SU-DHL-6 (cell line): ENCODE results near the gene VPS13D.
"Not testable (repeated sequence)": the region's sequence is repeated elsewhere in the genome, so short reads cannot be mapped to it uniquely, and the experiment has no call there.

Experiments used
- H2AFZ ChIP-seq: fragments of 200-600 bp; sonication (generic); 2 replicates; pipeline ENCODE4 v1.6.1; 2014; ENCODE audit warnings: low read depth, mild to moderate bottlenecking, moderate library complexity, mixed read lengths, antibody characterized with exemption, low read length; ENCODE audit not compliant: severe bottlenecking
- H3F3A ChIP-seq: fragments of 200-600 bp; shearing (Covaris generic); 2 replicates; pipeline ENCODE4 v1.6.0; 2016; ENCODE audit warnings: antibody characterized with exemption, mild to moderate bottlenecking; ENCODE audit not compliant: insufficient read depth
- H3K27ac ChIP-seq: fragments of 200-600 bp; sonication (generic); 2 replicates; pipeline ENCODE4 v1.5.1; 2016; ENCODE audit warnings: low read depth, mild to moderate bottlenecking, low read length, moderate library complexity, mixed read lengths
- H3K27me3 ChIP-seq: fragments of 200-600 bp; sonication (generic), shearing (Covaris generic); 2 replicates; pipeline ENCODE4 v1.6.0; 2014; ENCODE audit warnings: mild to moderate bottlenecking, low read length
- H3K36me3 ChIP-seq: fragments of 200-600 bp; sonication (generic); 2 replicates; pipeline ENCODE4 v1.6.1; 2014; ENCODE audit warnings: mild to moderate bottlenecking, low read length, mixed read lengths
- H3K4me2 ChIP-seq: fragments of 300-600, 200-600 bp; shearing (Covaris generic), sonication (generic); 2 replicates; pipeline ENCODE4 v1.6.0; 2014; ENCODE audit warnings: low read length, low read depth, mild to moderate bottlenecking; ENCODE audit not compliant: poor library complexity, severe bottlenecking
- H3K4me3 ChIP-seq: fragments of 200-600 bp; sonication (generic); 2 replicates; pipeline ENCODE4 v1.5.1; 2014; ENCODE audit warnings: antibody characterized with exemption, low read length, mild to moderate bottlenecking, mixed read lengths; ENCODE audit not compliant: insufficient read depth, poor library complexity, severe bottlenecking
- H3K79me2 ChIP-seq: fragments of 200-600 bp; sonication (generic); 2 replicates; pipeline ENCODE4 v1.6.1; 2014; ENCODE audit warnings: mild to moderate bottlenecking, low read length, moderate library complexity; ENCODE audit not compliant: insufficient read depth
- H3K9ac ChIP-seq: fragments of 200-600 bp; sonication (generic); 2 replicates; pipeline ENCODE4 v1.7.0; 2014; ENCODE audit warnings: mild to moderate bottlenecking, low read length
- H3K9me2 ChIP-seq: fragments of 200-600 bp; sonication (generic); replicated peaks from 2 replicates; pipeline ENCODE4 v1.6.1; 2014; ENCODE audit warnings: low read length; ENCODE audit not compliant: insufficient read depth
- H3K9me3 ChIP-seq: fragments of 200-600 bp; sonication (generic); 2 replicates; pipeline ENCODE4 v1.6.1; 2014; ENCODE audit warnings: low read length, mixed read lengths; ENCODE audit not compliant: insufficient read depth
- H4K20me1 ChIP-seq: fragments of 200-600 bp; sonication (generic); 2 replicates; pipeline ENCODE4 v1.6.1; 2014; ENCODE audit warnings: low read depth, mild to moderate bottlenecking, antibody characterized with exemption, low read length, moderate library complexity, mixed read lengths
- EZH2phosphoT487 ChIP-seq: fragments of 200-600 bp; sonication (generic), shearing (Covaris generic); conservative IDR thresholded peaks from 2 replicates; pipeline ENCODE4 v1.6.1; 2018; ENCODE audit warnings: mild to moderate bottlenecking, antibody characterized with exemption, low read length, moderate library complexity, mixed read lengths
- TF ChIP-seq, protein P1 (sequence below): fragments of 200-600 bp; sonication (generic); IDR thresholded peaks from one replicate; pipeline ENCODE4 v1.5.1; 2017; ENCODE audit warnings: antibody characterized with exemption, mild to moderate bottlenecking, low read length, moderate library complexity; ENCODE audit not compliant: insufficient read depth, poor library complexity, severe bottlenecking

The VPS13D gene

DNA sequence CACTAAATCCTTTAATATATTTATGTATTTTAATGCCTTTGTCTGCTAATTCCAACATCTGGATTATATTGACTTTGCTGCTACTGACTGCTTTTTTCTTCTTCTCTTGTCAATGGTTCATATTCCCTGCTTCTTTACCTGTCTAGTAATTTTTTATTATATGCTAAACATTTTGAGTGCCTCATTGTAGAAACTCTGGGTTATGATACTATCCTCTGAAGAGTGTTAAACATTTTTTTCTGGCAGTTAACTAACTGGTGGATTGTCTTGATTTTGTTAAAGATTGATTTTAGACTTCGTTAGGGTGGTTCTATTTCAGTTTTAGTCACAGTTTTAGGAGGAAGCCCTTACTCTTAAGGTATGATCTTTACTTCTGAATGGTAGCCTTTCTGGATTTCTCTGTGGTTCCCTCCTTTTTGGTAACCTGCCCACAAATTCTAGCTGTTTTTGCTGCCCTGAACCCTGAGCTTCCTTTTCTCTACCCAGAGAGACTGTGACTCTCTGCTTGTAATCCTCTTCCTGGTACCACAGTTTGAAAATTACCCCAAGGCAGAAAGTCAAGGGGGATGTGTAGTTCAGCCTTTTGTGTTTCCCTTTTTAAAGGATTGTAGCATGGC lies 306.3 kb downstream of the VPS13D start:
- Histone ChIP-seq H3K79me2 (no peaks in the 10 kb centered on the region), H3K27ac (no peak overlapping the region), H2AFZ (no peak overlapping the region), H3F3A (no peaks in the 10 kb centered on the region), H4K20me1 (no peaks in the 10 kb centered on the region), H3K4me2 (no peak overlapping the region), H3K36me3 (no peaks in the 10 kb centered on the region), H3K9me2 (no peaks in the 10 kb centered on the region), H3K9ac (no peak overlapping the region), H3K9me3 (no peaks in the 10 kb centered on the region), H3K4me3 (no peak overlapping the region), H3K27me3 (peaks cover 3% of the 10 kb centered on the region; the same call in 1 of the 2 replicates)
- TF ChIP-seq, protein P1, sequence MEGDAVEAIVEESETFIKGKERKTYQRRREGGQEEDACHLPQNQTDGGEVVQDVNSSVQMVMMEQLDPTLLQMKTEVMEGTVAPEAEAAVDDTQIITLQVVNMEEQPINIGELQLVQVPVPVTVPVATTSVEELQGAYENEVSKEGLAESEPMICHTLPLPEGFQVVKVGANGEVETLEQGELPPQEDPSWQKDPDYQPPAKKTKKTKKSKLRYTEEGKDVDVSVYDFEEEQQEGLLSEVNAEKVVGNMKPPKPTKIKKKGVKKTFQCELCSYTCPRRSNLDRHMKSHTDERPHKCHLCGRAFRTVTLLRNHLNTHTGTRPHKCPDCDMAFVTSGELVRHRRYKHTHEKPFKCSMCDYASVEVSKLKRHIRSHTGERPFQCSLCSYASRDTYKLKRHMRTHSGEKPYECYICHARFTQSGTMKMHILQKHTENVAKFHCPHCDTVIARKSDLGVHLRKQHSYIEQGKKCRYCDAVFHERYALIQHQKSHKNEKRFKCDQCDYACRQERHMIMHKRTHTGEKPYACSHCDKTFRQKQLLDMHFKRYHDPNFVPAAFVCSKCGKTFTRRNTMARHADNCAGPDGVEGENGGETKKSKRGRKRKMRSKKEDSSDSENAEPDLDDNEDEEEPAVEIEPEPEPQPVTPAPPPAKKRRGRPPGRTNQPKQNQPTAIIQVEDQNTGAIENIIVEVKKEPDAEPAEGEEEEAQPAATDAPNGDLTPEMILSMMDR = no peak
- no peak for TF ChIP-seq EZH2phosphoT487

DNA sequence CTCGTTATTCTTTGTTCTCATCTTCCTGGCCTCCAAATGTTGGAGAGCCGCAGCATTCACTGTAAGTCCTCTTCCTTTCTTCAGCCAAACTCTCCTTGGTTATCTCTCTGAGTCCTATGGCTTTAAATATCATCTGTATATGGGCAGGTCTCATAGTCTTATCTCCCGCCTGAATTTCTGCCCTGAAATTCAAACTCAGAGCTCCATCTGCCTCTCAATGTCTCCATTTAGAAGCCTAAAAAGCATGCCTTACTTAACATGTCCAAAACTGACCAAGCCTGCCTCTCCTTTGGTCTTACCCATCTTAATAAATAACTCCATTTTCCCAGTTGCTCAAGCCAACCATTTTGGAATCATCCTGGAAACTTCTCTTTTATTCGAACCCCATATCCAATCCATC lies 307.5 kb downstream of the VPS13D start:
- Histone ChIP-seq H3K4me2 (no peak overlapping the region), H3K9ac (no peak overlapping the region), H3K27me3 (peaks cover 3% of the 10 kb centered on the region; the same call in 1 of the 2 replicates), H3K9me2 (no peaks in the 10 kb centered on the region), H2AFZ (no peak overlapping the region), H3K4me3 (no peak overlapping the region), H4K20me1 (no peaks in the 10 kb centered on the region), H3K36me3 (no peaks in the 10 kb centered on the region), H3K79me2 (no peaks in the 10 kb centered on the region), H3K27ac (no peak overlapping the region), H3F3A (no peaks in the 10 kb centered on the region), H3K9me3 (no peaks in the 10 kb centered on the region)
- TF ChIP-seq, protein P1 = no peak
- TF ChIP-seq EZH2phosphoT487 = no peak

DNA sequence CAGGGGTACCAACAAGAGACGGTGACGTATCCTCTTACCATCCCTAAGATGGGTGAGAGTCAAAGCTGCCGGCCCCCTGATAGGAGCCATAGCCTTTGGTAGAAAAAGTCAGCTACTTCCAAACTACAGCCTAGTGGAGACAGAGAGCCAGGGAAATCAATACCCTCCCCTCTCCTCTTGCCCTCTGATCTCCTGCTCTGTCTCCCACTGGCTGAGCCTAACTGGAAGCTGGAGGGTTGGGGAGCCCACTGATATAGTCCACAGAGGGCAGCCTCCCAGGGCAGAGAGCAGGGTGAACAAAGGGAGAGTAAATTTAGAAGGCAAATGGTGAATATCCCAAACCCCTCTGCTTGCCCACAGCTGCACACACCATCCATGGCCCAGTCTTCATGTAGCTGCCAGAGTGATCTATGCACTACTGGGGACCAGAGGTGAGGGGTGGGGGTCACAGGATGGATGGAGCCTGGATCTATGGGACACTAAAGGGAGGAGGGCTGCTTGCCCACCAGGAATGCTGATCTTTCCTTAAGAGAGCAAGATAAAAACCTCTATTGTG lies 308.2 kb downstream of the VPS13D start:
- no peak overlapping the region for H3K9ac ChIP-seq
- no peaks in the 10 kb centered on the region for H3K36me3 ChIP-seq
- no peaks in the 10 kb centered on the region for H4K20me1 ChIP-seq
- no peak overlapping the region for H3K4me3 ChIP-seq
- no peaks in the 10 kb centered on the region for H3K9me2 ChIP-seq
- no peaks in the 10 kb centered on the region for H3F3A ChIP-seq
- H3K4me2 ChIP-seq = no peak overlapping the region
- H3K27ac ChIP-seq = no peak overlapping the region
- H3K27me3 ChIP-seq = peaks cover 3% of the 10 kb centered on the region; the same call in 1 of the 2 replicates
- no peaks in the 10 kb centered on the region for H3K9me3 ChIP-seq
- no peaks in the 10 kb centered on the region for H3K79me2 ChIP-seq
- TF ChIP-seq, protein P1 = no peak
- TF ChIP-seq EZH2phosphoT487 = no peak
- H2AFZ ChIP-seq = no peak overlapping the region

DNA sequence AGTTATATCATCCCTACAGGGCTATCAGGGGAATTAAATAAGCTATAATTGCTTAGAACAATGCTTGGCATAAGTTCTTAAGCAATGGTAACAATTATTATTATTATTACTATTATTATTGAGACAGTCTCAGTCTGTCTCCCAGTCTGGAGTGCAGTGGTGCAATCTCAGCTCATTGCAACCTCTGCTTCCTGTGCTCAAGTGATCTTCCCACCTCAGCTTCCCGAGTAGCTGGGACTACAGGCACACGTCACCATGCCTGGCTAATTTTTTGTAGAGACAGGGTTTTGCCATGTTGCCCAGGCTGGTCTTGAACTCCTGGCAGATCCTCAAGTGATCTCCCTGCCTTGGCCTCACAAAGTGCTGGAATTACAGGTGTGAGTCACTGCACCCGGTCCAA lies 308.7 kb downstream of the VPS13D start:
- not testable (repeated sequence) for H3K27me3 ChIP-seq, H3K79me2 ChIP-seq, H3K27ac ChIP-seq, H3K4me2 ChIP-seq, H3K4me3 ChIP-seq, H2AFZ ChIP-seq, H4K20me1 ChIP-seq, H3K9me3 ChIP-seq, H3K9me2 ChIP-seq, H3K9ac ChIP-seq, H3K36me3 ChIP-seq, H3F3A ChIP-seq
